ENCODE measurements around the gene SKA2.

The SKA2 gene

GRCh38 chr17:59172436-59173004 is 17.5 kb upstream of the SKA2 start:
- Histone ChIP-seq H3K4me2 (no peak overlapping the region), H2AFZ (ENCODE audit: low read depth) (no peak overlapping the region), H3K4me1 (ENCODE audit: low read depth, poor library complexity, severe bottlenecking) (no peaks in the 10 kb centered on the region), H4K20me1 (ENCODE audit: insufficient read depth) (no peaks in the 10 kb centered on the region), H3K79me2 (ENCODE audit: insufficient read depth, low read depth) (peaks cover 25% of the 10 kb centered on the region; the same call in 1 of the 2 replicates), H3K27me3 (ENCODE audit: insufficient read depth, low read depth) (no peaks in the 10 kb centered on the region), H3K36me3 (ENCODE audit: insufficient read depth) (peaks cover 12% of the 10 kb centered on the region), H3K27ac (no peak overlapping the region), H3K4me3 (IDR thresholded peaks at IDR 0.05; ENCODE audit: insufficient read depth, low read depth, low read length) (no peak overlapping the region), H3K9ac (no peak overlapping the region)
- TF ChIP-seq CTCF (conservative IDR thresholded peaks at IDR 0.05; ENCODE audit: low read depth, low read length) = no peak

GRCh38 chr17:59167571-59168001 is 12.6 kb upstream of the SKA2 start:
- no peaks in the 10 kb centered on the region for H4K20me1 ChIP-seq (ENCODE audit: insufficient read depth)
- H3K79me2 ChIP-seq (ENCODE audit: insufficient read depth, low read depth) = peaks cover 63% of the 10 kb centered on the region
- TF ChIP-seq CTCF (conservative IDR thresholded peaks at IDR 0.05; ENCODE audit: low read depth, low read length) = no peak
- H3K4me3 ChIP-seq (IDR thresholded peaks at IDR 0.05; ENCODE audit: insufficient read depth, low read depth, low read length) = no peak overlapping the region
- peaks cover 5% of the 10 kb centered on the region for H3K4me1 ChIP-seq (ENCODE audit: low read depth, poor library complexity, severe bottlenecking)
- H2AFZ ChIP-seq (ENCODE audit: low read depth) = no peak overlapping the region
- H3K27ac ChIP-seq = no peak overlapping the region
- H3K9ac ChIP-seq = no peak overlapping the region
- no peaks in the 10 kb centered on the region for H3K27me3 ChIP-seq (ENCODE audit: insufficient read depth, low read depth)
- no peak overlapping the region for H3K4me2 ChIP-seq
- H3K36me3 ChIP-seq (ENCODE audit: insufficient read depth) = peaks cover 12% of the 10 kb centered on the region

- Histone ChIP-seq H3K4me1 (ENCODE audit: low read depth, poor library complexity, severe bottlenecking) (peaks cover 5% of the 10 kb centered on the region), H3K36me3 (ENCODE audit: insufficient read depth) (peaks cover 9% of the 10 kb centered on the region), H3K27ac (no peak overlapping the region), H3K4me2 (no peak overlapping the region), H4K20me1 (ENCODE audit: insufficient read depth) (no peaks in the 10 kb centered on the region), H3K79me2 (ENCODE audit: insufficient read depth, low read depth) (peaks cover 79% of the 10 kb centered on the region), H2AFZ (ENCODE audit: low read depth) (no peak overlapping the region), H3K9ac (no peak overlapping the region), H3K4me3 (IDR thresholded peaks at IDR 0.05; ENCODE audit: insufficient read depth, low read depth, low read length) (no peak overlapping the region), H3K27me3 (ENCODE audit: insufficient read depth, low read depth) (no peaks in the 10 kb centered on the region)
- TF ChIP-seq CTCF (conservative IDR thresholded peaks at IDR 0.05; ENCODE audit: low read depth, low read length) = peak; percentile 80
These were observed 11.0 kb upstream of the SKA2 start for GRCh38 chr17:59165933-59166342.

- no peak overlapping the region for H3K4me2 ChIP-seq
- no peak for TF ChIP-seq CTCF (conservative IDR thresholded peaks at IDR 0.05; ENCODE audit: low read depth, low read length)
- no peak overlapping the region for H2AFZ ChIP-seq (ENCODE audit: low read depth)
- H3K4me1 ChIP-seq (ENCODE audit: low read depth, poor library complexity, severe bottlenecking) = peaks cover 46% of the 10 kb centered on the region
- no peaks in the 10 kb centered on the region for H3K27me3 ChIP-seq (ENCODE audit: insufficient read depth, low read depth)
- no peak overlapping the region for H3K4me3 ChIP-seq (IDR thresholded peaks at IDR 0.05; ENCODE audit: insufficient read depth, low read depth, low read length)
- H4K20me1 ChIP-seq (ENCODE audit: insufficient read depth) = no peaks in the 10 kb centered on the region
- no peak overlapping the region for H3K27ac ChIP-seq
- H3K9ac ChIP-seq = no peak overlapping the region
- H3K36me3 ChIP-seq (ENCODE audit: insufficient read depth) = no peaks in the 10 kb centered on the region
- peaks cover 94% of the 10 kb centered on the region for H3K79me2 ChIP-seq (ENCODE audit: insufficient read depth, low read depth)
These were observed 6.5 kb upstream of the SKA2 start for GRCh38 chr17:59161477-59161876.

All from KMS-11 (cell line).